Nephron progenitor cell (in vitro differentiated cells): ENCODE measurements around the gene G2E3.

ENCODE experiments used
- DNase-seq: peaks from one replicate; pipeline ENCODE4 v3.0.0; 2021
- H3K27ac Mint-ChIP-seq: 2 replicates; pipeline ENCODE4 v1.8.0; 2021; ENCODE audit warnings: mild to moderate bottlenecking, moderate library complexity, mixed read lengths
- H3K27me3 Mint-ChIP-seq: 2 replicates; pipeline ENCODE4 v1.8.0; 2021; ENCODE audit warnings: mild to moderate bottlenecking, low read depth, mixed read lengths; ENCODE audit not compliant: poor library complexity
- H3K36me3 Mint-ChIP-seq: 2 replicates; pipeline ENCODE4 v1.8.0; 2021; ENCODE audit warnings: low read depth, mixed read lengths
- H3K4me1 Mint-ChIP-seq: 2 replicates; pipeline ENCODE4 v1.8.0; 2021; ENCODE audit warnings: mixed read lengths
- H3K4me3 Mint-ChIP-seq: 2 replicates; pipeline ENCODE4 v1.8.0; 2021; ENCODE audit warnings: mild to moderate bottlenecking, moderate library complexity, mixed read lengths
- H3K9me3 Mint-ChIP-seq: 2 replicates; pipeline ENCODE4 v1.8.0; 2021; ENCODE audit warnings: mild to moderate bottlenecking, moderate library complexity, mixed read lengths
- CTCF ChIP-seq: fragments of 200-600 bp; sonication (generic); IDR thresholded peaks from 2 replicates; pipeline ENCODE4 v1.5.0; 2021; ENCODE audit warnings: antibody characterized with exemption

Gene G2E3

GRCh38 chr14:30655658-30656057 lies 96.7 kb downstream of the G2E3 start:
- TF ChIP-seq CTCF = no peak
- Mint-ChIP-seq H3K27me3 (no peaks in the 10 kb centered on the region), H3K4me3 (no peak overlapping the region), H3K4me1 (no peaks in the 10 kb centered on the region), H3K27ac (no peak overlapping the region), H3K36me3 (peaks cover 36% of the 10 kb centered on the region), H3K9me3 (no peaks in the 10 kb centered on the region)
- no peak for DNase-seq

GRCh38 chr14:30656190-30656632 lies 97.3 kb downstream of the G2E3 start:
- TF ChIP-seq CTCF = peak; percentile 63
- H3K36me3 Mint-ChIP-seq = peaks cover 41% of the 10 kb centered on the region
- DNase-seq = peak; percentile 36
- no peaks in the 10 kb centered on the region for H3K9me3 Mint-ChIP-seq
- H3K27me3 Mint-ChIP-seq = no peaks in the 10 kb centered on the region
- no peak overlapping the region for H3K4me3 Mint-ChIP-seq
- H3K4me1 Mint-ChIP-seq = no peaks in the 10 kb centered on the region
- no peak overlapping the region for H3K27ac Mint-ChIP-seq

GRCh38 chr14:30657050-30657449 lies 98.1 kb downstream of the G2E3 start:
- no peaks in the 10 kb centered on the region for H3K9me3 Mint-ChIP-seq
- H3K4me1 Mint-ChIP-seq = no peaks in the 10 kb centered on the region
- no peaks in the 10 kb centered on the region for H3K27me3 Mint-ChIP-seq
- H3K27ac Mint-ChIP-seq = no peak overlapping the region
- peaks cover 41% of the 10 kb centered on the region for H3K36me3 Mint-ChIP-seq
- DNase-seq = no peak
- no peak overlapping the region for H3K4me3 Mint-ChIP-seq
- TF ChIP-seq CTCF = no peak

- no peak for DNase-seq
- no peak for TF ChIP-seq CTCF
- Mint-ChIP-seq H3K4me1 (no peaks in the 10 kb centered on the region), H3K9me3 (no peaks in the 10 kb centered on the region), H3K27me3 (no peaks in the 10 kb centered on the region), H3K36me3 (peaks cover 46% of the 10 kb centered on the region), H3K4me3 (no peak overlapping the region), H3K27ac (no peak overlapping the region)
These were observed 98.7 kb downstream of the G2E3 start for GRCh38 chr14:30657606-30658163.

- no peak for DNase-seq
- H3K4me1 Mint-ChIP-seq = no peaks in the 10 kb centered on the region
- no peak for TF ChIP-seq CTCF
- H3K4me3 Mint-ChIP-seq = no peak overlapping the region
- H3K27me3 Mint-ChIP-seq = no peaks in the 10 kb centered on the region
- peaks cover 5% of the 10 kb centered on the region for H3K9me3 Mint-ChIP-seq
- no peak overlapping the region for H3K27ac Mint-ChIP-seq
- H3K36me3 Mint-ChIP-seq = peaks cover 48% of the 10 kb centered on the region
These were observed 99.7 kb downstream of the G2E3 start for GRCh38 chr14:30658645-30659044.

- no peak for TF ChIP-seq CTCF
- Mint-ChIP-seq H3K27ac (no peak overlapping the region), H3K27me3 (peaks cover 3% of the 10 kb centered on the region), H3K4me1 (no peaks in the 10 kb centered on the region), H3K4me3 (no peak overlapping the region), H3K36me3 (peaks cover 73% of the 10 kb centered on the region), H3K9me3 (peaks cover 33% of the 10 kb centered on the region)
- no peak for DNase-seq
These were observed 110.6 kb downstream of the G2E3 start for GRCh38 chr14:30669594-30669993.
